ENCODE results near the gene GAL3ST1. TPM values are rescaled to one million over a fixed set of nuclear protein-coding genes. Genes with fewer than 3 reads are reported as not detected.

Gene GAL3ST1
- total RNA-seq, 4 donors from 2014 or later, result 1.1 to 2.4 TPM; not detected in 2

DNA sequence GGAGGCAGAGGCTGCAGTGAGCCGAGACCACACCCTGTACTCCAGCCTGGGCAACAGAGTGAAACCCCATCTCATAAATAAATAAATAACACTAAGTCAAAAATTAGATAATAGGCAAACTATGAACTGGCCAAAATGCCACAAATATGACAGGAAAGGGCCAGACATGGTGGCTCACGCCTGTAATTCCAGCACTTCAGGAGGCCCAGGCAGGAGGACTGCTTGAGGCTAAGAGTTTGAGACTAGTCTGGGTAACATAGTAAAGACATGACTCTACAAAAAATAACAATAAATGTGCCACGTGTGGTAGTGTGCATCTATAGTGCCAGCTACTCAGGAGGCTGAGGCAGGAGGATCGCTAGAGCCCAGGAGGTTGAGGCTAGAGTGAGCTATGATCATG, 47.8 kb downstream of the GAL3ST1 start:
- DNase-seq, result no peak
- no peaks in the 10 kb centered on the region for H3K36me3 ChIP-seq
- TF ChIP-seq POLR2A (IDR thresholded peaks at IDR 0.05) (no peak), CTCF (IDR thresholded peaks at IDR 0.05) (no peak)
- H3K4me3 ChIP-seq, result no peak overlapping the region
- no peaks in the 10 kb centered on the region for H3K4me1 ChIP-seq
- peaks cover 0 to 10% (median 0%) of the 10 kb centered on the region in 4 donors for H3K27me3 ChIP-seq
- no peaks in the 10 kb centered on the region for H3K9me3 ChIP-seq
- no peak overlapping the region for H3K27ac ChIP-seq
- intact Hi-C loops (cut with DNase I), result no loop called here
- 79 to 81% methylated on average over 4 of the region's 4 CpGs for WGBS, 2 donors

GRCh38 chr22:30523646-30524489, 50.6 kb downstream of the GAL3ST1 start:
- Histone ChIP-seq H3K9me3 (no peaks in the 10 kb centered on the region), H3K4me1 (no peaks in the 10 kb centered on the region), H3K4me3 (no peak overlapping the region), H3K36me3 (no peaks in the 10 kb centered on the region), H3K27me3 (peaks cover 0 to 26% (median 0%) of the 10 kb centered on the region in 4 donors), H3K27ac (no peak overlapping the region)
- WGBS, 2 donors, result 62 to 69% methylated on average over 8 of the region's 8 CpGs
- TF ChIP-seq POLR2A (IDR thresholded peaks at IDR 0.05) (no peak), CTCF (IDR thresholded peaks at IDR 0.05) (no peak)
- intact Hi-C loops (cut with DNase I), result no loop called here
- no peak for DNase-seq

- intact Hi-C loops (cut with DNase I), result no loop called here
- Histone ChIP-seq H3K9me3 (no peaks in the 10 kb centered on the region), H3K27ac (no peak overlapping the region), H3K4me3 (no peak overlapping the region), H3K4me1 (no peaks in the 10 kb centered on the region), H3K36me3 (no peaks in the 10 kb centered on the region), H3K27me3 (peaks cover 0 to 26% (median 0%) of the 10 kb centered on the region in 4 donors)
- no peak for DNase-seq
- TF ChIP-seq POLR2A (IDR thresholded peaks at IDR 0.05), result no peak
- TF ChIP-seq CTCF (IDR thresholded peaks at IDR 0.05), result no peak
- WGBS, 2 donors, result 46 to 72% methylated on average over 5 of the region's 5 CpGs
Measured at GRCh38 chr22:30521368-30522156, 52.9 kb downstream of the GAL3ST1 start.

DNA sequence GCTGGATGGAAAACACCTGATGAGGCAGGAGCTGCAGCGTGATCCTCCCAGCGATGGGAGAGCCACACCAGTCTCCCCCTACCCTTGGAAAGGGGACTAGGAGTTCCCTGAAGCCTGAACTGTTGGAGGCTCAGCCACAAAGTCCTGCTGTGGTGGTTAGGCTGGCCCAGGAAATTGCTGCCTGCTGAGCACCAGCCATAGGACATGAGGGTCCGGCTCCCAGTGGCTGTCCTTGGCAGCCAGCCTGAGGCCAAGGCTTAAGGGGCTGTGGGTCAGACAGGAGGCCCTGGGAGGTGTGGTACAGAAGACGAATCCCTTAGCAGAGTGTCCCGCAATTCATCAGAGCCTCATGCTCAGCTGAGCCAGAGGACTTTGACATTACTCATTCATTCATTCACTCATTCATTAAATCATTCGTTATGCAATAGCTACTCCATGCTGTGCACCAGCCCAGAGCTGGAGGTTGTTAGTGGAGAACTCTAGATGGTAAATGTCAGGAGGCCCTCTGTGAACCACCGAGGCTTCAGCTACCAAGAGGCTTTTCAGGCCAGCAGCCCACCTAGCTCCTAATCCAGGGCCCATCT, 54.5 kb downstream of the GAL3ST1 start:
- Histone ChIP-seq H3K4me3 (no peak overlapping the region), H3K27me3 (peaks cover 0 to 23% (median 0%) of the 10 kb centered on the region in 4 donors), H3K4me1 (no peaks in the 10 kb centered on the region), H3K27ac (no peak overlapping the region), H3K9me3 (no peaks in the 10 kb centered on the region), H3K36me3 (no peaks in the 10 kb centered on the region)
- 78 to 89% methylated on average over 5 to 7 of the region's 7 CpGs for WGBS, 2 donors
- intact Hi-C loops (cut with DNase I), result no loop called here
- no peak for DNase-seq
- TF ChIP-seq CTCF (IDR thresholded peaks at IDR 0.05) (no peak), POLR2A (IDR thresholded peaks at IDR 0.05) (no peak)

DNA sequence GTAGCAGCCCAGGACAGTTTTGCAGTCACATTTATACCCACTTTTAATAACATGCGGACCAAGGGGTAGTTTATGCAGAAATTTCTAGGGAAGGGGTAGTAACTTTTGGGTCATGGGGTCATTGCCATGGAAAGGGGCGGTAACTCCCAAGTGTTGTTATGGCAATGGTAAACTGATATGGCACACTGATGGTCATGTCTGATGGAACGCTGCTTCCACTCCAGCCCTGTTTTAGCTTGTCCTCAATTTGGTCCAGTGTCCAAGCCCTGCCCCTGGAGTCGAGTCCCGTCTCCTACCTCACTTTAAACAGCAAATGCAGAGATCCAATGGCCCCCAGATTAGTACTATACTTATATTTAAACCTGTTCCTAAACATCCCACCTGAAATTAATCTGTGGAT, 57.7 kb downstream of the GAL3ST1 start:
- DNase-seq, result no peak
- WGBS, 2 donors, result 79 to 83% methylated on average over 5 of the region's 5 CpGs
- Histone ChIP-seq H3K9me3 (no peaks in the 10 kb centered on the region), H3K4me3 (no peak overlapping the region), H3K4me1 (no peaks in the 10 kb centered on the region), H3K36me3 (no peaks in the 10 kb centered on the region), H3K27me3 (peaks cover 0 to 16% (median 0%) of the 10 kb centered on the region in 4 donors), H3K27ac (no peak overlapping the region)
- TF ChIP-seq CTCF (IDR thresholded peaks at IDR 0.05), result no peak
- no peak for TF ChIP-seq POLR2A (IDR thresholded peaks at IDR 0.05)
- intact Hi-C loops (cut with DNase I), result no loop called here

All from esophagus squamous epithelium (tissue), 5 donors.